K562 (cell line): Measurements from ENCODE around the gene CENPO. TPM values are rescaled to one million over a fixed set of nuclear protein-coding genes. Genes with fewer than 3 reads are reported as not detected.

Experiments
- ATAC-seq: fragments of 200-7000 bp; cut with Tn5 transposase; 3 replicates; pipeline ENCODE4 v1.9.1; 2020; ENCODE audit warnings: moderate library complexity
- BruUV-seq: library from RNA; stranded (reverse); fragments of 400-500 nt; replicated peaks from 2 replicates; lab custom pipeline; 2021; lab: Mats Ljungman, UMichigan
- CTCF ChIA-PET: fragments of 300-600 bp; formaldehyde crosslinking; extraction: SDS; loops from one replicate; lab custom pipeline; 2021; ENCODE audit warnings: low intra/inter-chr PET ratio; lab: Yijun Ruan, JAX
- POLR2A ChIA-PET: fragments of 300-600, 350-650 bp; sonication (Branson Sonifier 250); formaldehyde crosslinking; extraction: SDS; loops from one replicate; lab custom pipeline; 2021; ENCODE audit warnings: antibody characterized with exemption, inconsistent platforms; lab: Yijun Ruan, JAX
- DNase-seq, 4 experiments: peaks; one replicate each; pipeline versions ENCODE4 v3.0.0 to v3.0.0-alpha.2; 2011 to 2018; ENCODE audit warnings: low spot score in 3 of 4, mixed read lengths in 3 of 4; ENCODE audit errors: extremely low read depth in 1 of 4
- FAIRE-seq: peaks from 2 replicates; lab custom pipeline; 2011; peaks lifted over from hg19 to GRCh38; lab: Jason Lieb, UNC
- H2AFZ ChIP-seq: 2 replicates; pipeline ENCODE4 v1.6.0; 2011; ENCODE audit warnings: low read depth, low read length, control low read depth, inconsistent platforms
- H3K27ac ChIP-seq: fragments of 200-600 bp; 3 replicates; pipeline ENCODE4 v1.8.0; 2011; ENCODE audit warnings: low read depth, mild to moderate bottlenecking, control low read depth, inconsistent platforms, low read length, moderate library complexity, mixed read lengths; ENCODE audit errors: extremely low read depth
- H3K27me3 ChIP-seq, 2 experiments: fragments of 300-600 bp in 1 of 2; 2 replicates in 1 of 2; 3 replicates in 1 of 2; pipeline versions ENCODE4 v1.6.0 to v1.8.0; 2011; ENCODE audit warnings: inconsistent platforms in 2 of 2, low read length in 2 of 2, mild to moderate bottlenecking in 1 of 2, mixed read lengths in 1 of 2, moderate library complexity in 1 of 2; ENCODE audit not compliant: control insufficient read depth in 2 of 2, insufficient read depth in 2 of 2
- H3K36me3 ChIP-seq: fragments of 300-600 bp; 3 replicates; pipeline ENCODE4 v1.8.0; 2011; ENCODE audit warnings: mild to moderate bottlenecking, low read length, inconsistent platforms; ENCODE audit not compliant: control insufficient read depth, insufficient read depth
- H3K4me1 ChIP-seq, 2 experiments: fragments of 200-600 bp in 1 of 2; replicated peaks in 1 of 2; 2 replicates in 1 of 2; 3 replicates in 1 of 2; pipeline versions ENCODE4 v1.5.1 to v1.8.0; 2011; ENCODE audit warnings: inconsistent platforms in 2 of 2, low read length in 2 of 2, mild to moderate bottlenecking in 1 of 2, mixed read lengths in 1 of 2, moderate library complexity in 1 of 2; ENCODE audit not compliant: control insufficient read depth in 2 of 2, insufficient read depth in 2 of 2
- H3K4me2 ChIP-seq: 2 replicates; pipeline ENCODE4 v1.6.1; 2011; ENCODE audit warnings: low read length, control low read depth, inconsistent platforms, mixed read lengths; ENCODE audit not compliant: insufficient read depth
- H3K4me3 ChIP-seq: fragments of 200-600 bp; sonication (generic), shearing (Covaris generic); 2 replicates; pipeline ENCODE4 v1.5.1; 2016; ENCODE audit warnings: control low read depth, inconsistent platforms
- H3K79me2 ChIP-seq: fragments of 200-600 bp; 3 replicates; pipeline ENCODE4 v1.8.0; 2011; ENCODE audit warnings: low read length, inconsistent platforms; ENCODE audit not compliant: control insufficient read depth, insufficient read depth
- H3K9ac ChIP-seq, 2 experiments: 2 replicates each; pipeline versions ENCODE4 v1.6.0 to v1.6.1; 2011; ENCODE audit warnings: low read depth in 2 of 2, low read length in 2 of 2, control low read depth in 1 of 2, inconsistent platforms in 1 of 2, mild to moderate bottlenecking in 1 of 2, mixed read lengths in 1 of 2; ENCODE audit not compliant: insufficient read depth in 1 of 2
- H3K9me1 ChIP-seq: one replicate; pipeline ENCODE4 v1.6.0; 2011; ENCODE audit warnings: inconsistent platforms, mild to moderate bottlenecking, low read length, moderate library complexity; ENCODE audit not compliant: control insufficient read depth, insufficient read depth
- H3K9me3 ChIP-seq: replicated peaks from 2 replicates; pipeline ENCODE4 v1.5.1; 2011; ENCODE audit warnings: low read depth, low read length, inconsistent platforms; ENCODE audit not compliant: control insufficient read depth, insufficient read depth
- H4K20me1 ChIP-seq: replicated peaks from 2 replicates; pipeline ENCODE4 v1.6.1; 2011; ENCODE audit warnings: low read length, inconsistent platforms, mixed read lengths; ENCODE audit not compliant: control insufficient read depth, insufficient read depth
- ATF2 ChIP-seq: sonication (generic); formaldehyde crosslinking; IDR thresholded peaks from 2 replicates; pipeline ENCODE4 v1.8.1; 2022; ENCODE audit warnings: missing genetic modification reagents
- BRD9 ChIP-seq: fragments of 450-650 bp; IDR thresholded peaks from 2 replicates; pipeline ENCODE4 v1.6.1; 2018; ENCODE audit warnings: low read depth; ENCODE audit not compliant: partially characterized antibody
- CHD1 ChIP-seq: fragments of 200-600 bp; sonication (generic); IDR thresholded peaks from one replicate; pipeline ENCODE4 v1.6.1; 2012; ENCODE audit warnings: mild to moderate bottlenecking, moderate library complexity, low read length, inconsistent platforms
- NUFIP1 ChIP-seq: fragments of 450-650 bp; IDR thresholded peaks from 2 replicates; pipeline ENCODE4 v1.6.1; 2018; ENCODE audit not compliant: partially characterized antibody
- PML ChIP-seq: IDR thresholded peaks from 2 replicates; pipeline ENCODE4 v1.6.1; 2012; ENCODE audit warnings: low read length, inconsistent platforms
- PREB ChIP-seq: sonication (generic); formaldehyde crosslinking; IDR thresholded peaks from 2 replicates; pipeline ENCODE4 v1.8.1; 2023; ENCODE audit warnings: mild to moderate bottlenecking, missing genetic modification reagents
- SP1 ChIP-seq: sonication (generic); formaldehyde crosslinking; IDR thresholded peaks from 2 replicates; pipeline ENCODE4 v1.8.1; 2022; ENCODE audit warnings: mild to moderate bottlenecking, missing genetic modification reagents
- TGIF2 ChIP-seq: sonication (generic); formaldehyde crosslinking; IDR thresholded peaks from 2 replicates; pipeline ENCODE4 v1.8.1; 2022; ENCODE audit warnings: mild to moderate bottlenecking, missing genetic modification reagents, moderate library complexity
- ZNF197 ChIP-seq: fragments of 200-800 bp; sonication (Bioruptor generic); IDR thresholded peaks from 2 replicates; pipeline ENCODE4 v1.6.1; 2016; ENCODE audit warnings: low read depth, missing genetic modification characterization, missing compliant biosample characterization
- ZNF589 ChIP-seq: fragments of 200-800 bp; sonication (Bioruptor generic); IDR thresholded peaks from 2 replicates; pipeline ENCODE4 v1.6.1; 2016; ENCODE audit warnings: low read depth, missing genetic modification characterization, missing compliant biosample characterization
- WGBS: fragments of 100-300 bp; shearing (Covaris generic); methylation state at CpG from one replicate; pipeline ENCODE4 v1.1.6; 2016; ENCODE audit warnings: low coverage, mixed read lengths; ENCODE audit not compliant: insufficient coverage; ENCODE audit errors: missing lambda C conversion rate; 5-methylcytosine and 5-hydroxymethylcytosine counted together
- in situ Hi-C: fragments of 300-500 bp; cut with MboI; formaldehyde crosslinking; loops from 4 replicates; pipeline ENCODE4 v1.15.0; 2018; ENCODE audit warnings: inconsistent platforms, mixed read lengths
- intact Hi-C: fragments of 100-400 bp; cut with micrococcal nuclease; formaldehyde crosslinking; loops from 2 replicates; pipeline ENCODE4 v1.14.2; 2022
- polyA plus RNA-seq, 8 experiments: library from polyadenylated mRNA; depleted of rRNA in 4 of 8; stranded (reverse) in 5 of 8; unstranded in 3 of 8; fragments of >200 nt; fragmentation: Nextera tagmentation in 2 of 8; fragmentation: Illumina TruSeq in 1 of 8; extraction: Ambion mirVana in 2 of 8; extraction: Trizol in 1 of 8; gene quantifications; 2 replicates each; pipeline versions ENCODE4 v1.2.1 to v1.2.3, GENCODE V29; 2011 to 2014; ENCODE audit warnings: inconsistent platforms in 1 of 8, missing spikeins in 1 of 8
- total RNA-seq, 7 experiments: library from RNA; depleted of rRNA in 6 of 7; stranded (reverse); fragments of >200 nt in 6 of 7; fragmentation: Illumina TruSeq in 2 of 7; extraction: Trizol in 2 of 7; gene quantifications; 2 replicates each; pipeline versions ENCODE4 v1.2.1 to v1.2.3, GENCODE V29; 2011 to 2021; ENCODE audit warnings: low replicate concordance in 1 of 7

The CENPO gene
- total and polyA plus RNA-seq, 9 of the 15 experiments (the other 6 are each of a cell fraction or from before 2014, with no cell fraction given) = 30.6 to 59.4 (median 38.9) TPM

- Histone ChIP-seq H3K4me1 (peaks cover 9 to 19% of the 10 kb centered on the region in 2 experiments; a peak in 4 of 5 replicates), H4K20me1 (0 out of 2 replicates have a peak, but pooled peaks cover 4% of the 10 kb centered on the region), H3K9me1 (no peaks in the 10 kb centered on the region), H3K36me3 (peaks cover 34% of the 10 kb centered on the region; the same call in 2 of the 3 replicates), H3K4me3 (peak overlapping the region; percentile 87), H3K27ac (peak overlapping the region; percentile 99), H3K79me2 (peaks cover 47% of the 10 kb centered on the region), H2AFZ (peak overlapping the region; percentile 100), H3K27me3 (no peaks in the 10 kb centered on the region), H3K9me3 (no peaks in the 10 kb centered on the region), H3K9ac (peak overlapping the region; percentile 84 to 98; a peak in 3 of 4 replicates), H3K4me2 (peak overlapping the region; percentile 95)
- ATAC-seq (peak; percentile 40), DNase-seq (peak in 1 of 4 experiments; percentile 60), FAIRE-seq (peak; percentile 54)
- 10% methylated on average over 5 of the region's 5 CpGs for WGBS
- ChIA-PET CTCF (no interaction called here), POLR2A (interaction anchor here (0.8 to 3.1 kb wide), 5 partner anchors 8 to 433 kb away, joined by 3 to 10 read pairs (median 7); no protein-coding TSS in a partner anchor)
- intact Hi-C loops (loop anchor here (1.0 to 2.0 kb wide), 2 partner anchors 178 to 381 kb away; no protein-coding TSS in a partner anchor), in situ Hi-C loops (loop anchor here (25.0 kb wide), 1 partner anchor 379 kb away; no protein-coding TSS in a partner anchor)
- TF ChIP-seq SP1 = 0 out of 2 replicates have a peak, but pooled peaks have one; percentile 32
- no peak for TF ChIP-seq ZNF197 (CRISPR knock-in tag)
- TF ChIP-seq CHD1 = no peak
- TF ChIP-seq PML = no peak
- TF ChIP-seq PREB = 0 out of 2 replicates have a peak, but pooled peaks have one; percentile 12
- TF ChIP-seq NUFIP1 = no peak
- TF ChIP-seq ZNF589 (CRISPR knock-in tag) = no peak
- no peak for TF ChIP-seq ATF2 (CRISPR knock-in tag)
- TF ChIP-seq BRD9 = no peak
- TF ChIP-seq TGIF2 (CRISPR knock-in tag) = no peak
- no TSS peak for BruUV-seq
Measured at GRCh38 chr2:24791452-24791851, 1.8 kb upstream of the CENPO start.
